MCF 10A (cell line): ENCODE measurements around the gene TLNRD1. TPM values are rescaled to one million over a fixed set of nuclear protein-coding genes. Genes with fewer than 3 reads are reported as not detected.
"Not testable (repeated sequence)": the region's sequence is repeated elsewhere in the genome, so short reads cannot be mapped to it uniquely, and the experiment has no call there.

ENCODE experiments used
- BruUV-seq: library from RNA; stranded (reverse); fragments of 400-500 nt; replicated peaks from 2 replicates; lab custom pipeline; 2021; lab: Mats Ljungman, UMichigan
- CTCF ChIA-PET: fragments of 300-600 bp; sonication (Branson Sonifier 250); formaldehyde crosslinking; extraction: SDS; loops from one replicate; lab custom pipeline; 2021; ENCODE audit warnings: antibody characterized with exemption, inconsistent platforms; lab: Yijun Ruan, JAX
- POLR2A ChIA-PET: fragments of 300-600, 350-650 bp; sonication (Branson Sonifier 250); formaldehyde crosslinking; extraction: SDS; loops from one replicate; lab custom pipeline; 2020; ENCODE audit warnings: antibody characterized with exemption, inconsistent platforms; lab: Yijun Ruan, JAX
- DNase-seq: peaks from one replicate; pipeline ENCODE4 v3.0.0-alpha.2; 2018; ENCODE audit not compliant: unreplicated experiment
- H3K27ac Mint-ChIP-seq: one replicate; pipeline ENCODE4 v1.8.0; 2022; ENCODE audit warnings: mild to moderate bottlenecking, low read depth, mixed read lengths; ENCODE audit not compliant: unreplicated experiment
- H3K27me3 Mint-ChIP-seq: one replicate; pipeline ENCODE4 v1.8.0; 2022; ENCODE audit warnings: mixed read lengths; ENCODE audit not compliant: insufficient read depth, unreplicated experiment
- H3K36me3 Mint-ChIP-seq: one replicate; pipeline ENCODE4 v1.8.0; 2022; ENCODE audit warnings: mild to moderate bottlenecking, moderate library complexity, mixed read lengths; ENCODE audit not compliant: insufficient read depth, unreplicated experiment
- H3K4me1 Mint-ChIP-seq: one replicate; pipeline ENCODE4 v1.8.0; 2022; ENCODE audit warnings: mixed read lengths; ENCODE audit not compliant: insufficient read depth, unreplicated experiment
- H3K4me3 Mint-ChIP-seq: one replicate; pipeline ENCODE4 v1.8.0; 2022; ENCODE audit warnings: mild to moderate bottlenecking, moderate library complexity, mixed read lengths; ENCODE audit not compliant: unreplicated experiment
- H3K9me3 Mint-ChIP-seq: one replicate; pipeline ENCODE4 v1.8.0; 2022; ENCODE audit warnings: mixed read lengths; ENCODE audit not compliant: unreplicated experiment
- intact Hi-C: fragments of 100-400 bp; cut with micrococcal nuclease; formaldehyde crosslinking; loops from 2 replicates; pipeline ENCODE4 v1.14.1; 2022
- total RNA-seq: library from RNA; stranded (reverse); gene quantifications from 2 replicates; pipeline ENCODE4 v1.2.3, GENCODE V29; 2022
- TF ChIP-seq, protein P1 (sequence below): fragments of 200-600 bp; IDR thresholded peaks from one replicate; pipeline ENCODE4 v1.8.0; 2022; ENCODE audit warnings: antibody characterized with exemption, mild to moderate bottlenecking; ENCODE audit not compliant: unreplicated experiment

TLNRD1 gene
- total RNA-seq, 1 experiment from 2014 or later: 17.1 TPM

DNA sequence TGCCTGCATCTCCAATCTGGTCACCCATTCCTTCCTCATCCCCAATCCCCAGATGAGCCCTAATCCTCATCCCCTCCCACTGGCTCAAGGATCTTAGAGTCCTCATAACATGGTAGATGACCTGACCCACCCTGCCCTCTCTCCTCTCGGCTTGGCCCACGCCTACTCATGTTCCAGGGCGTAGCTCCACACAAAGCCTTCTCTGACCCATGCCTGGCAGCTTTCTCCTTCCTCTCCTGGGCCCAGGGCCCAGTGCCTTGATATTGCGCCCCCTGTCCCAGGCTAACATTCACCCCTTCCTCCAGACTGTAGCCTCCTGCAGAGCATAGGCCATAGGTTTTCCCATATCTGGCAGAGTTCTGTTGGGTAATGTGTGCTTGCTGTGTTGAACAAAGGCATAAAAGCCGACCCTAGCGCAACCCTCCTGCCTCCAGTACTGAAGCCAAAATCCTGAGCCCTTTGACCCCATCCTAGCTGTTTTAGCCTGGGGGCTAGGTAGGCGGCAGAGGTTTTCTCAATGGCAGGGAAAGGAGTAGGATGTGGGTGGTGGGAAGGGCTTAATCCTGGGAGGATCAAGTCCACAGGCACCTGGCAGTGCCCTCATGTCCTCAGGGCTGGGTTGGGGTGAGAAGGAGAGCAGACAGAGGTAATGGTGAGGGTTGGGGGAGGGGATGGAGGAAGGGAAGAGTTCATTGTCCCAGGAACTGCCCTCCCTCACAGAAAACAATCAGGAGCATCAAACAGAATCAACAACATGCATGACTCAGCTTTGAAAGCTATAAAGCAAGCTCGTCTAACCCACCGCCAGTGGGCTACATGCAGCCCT is 46.6 kb upstream of the TLNRD1 start:
- peak overlapping the region; percentile 25 for H3K4me3 Mint-ChIP-seq
- peaks cover 18% of the 10 kb centered on the region for H3K36me3 Mint-ChIP-seq
- no peaks in the 10 kb centered on the region for H3K27me3 Mint-ChIP-seq
- peaks cover 44% of the 10 kb centered on the region for H3K4me1 Mint-ChIP-seq
- CTCF ChIA-PET: interaction anchor here (0.6 to 1.9 kb wide), 7 partner anchors 12 to 312 kb away, joined by 3 to 8 read pairs (median 4); partner anchors contain the start of gene CEMIP
- TF ChIP-seq, protein P1, sequence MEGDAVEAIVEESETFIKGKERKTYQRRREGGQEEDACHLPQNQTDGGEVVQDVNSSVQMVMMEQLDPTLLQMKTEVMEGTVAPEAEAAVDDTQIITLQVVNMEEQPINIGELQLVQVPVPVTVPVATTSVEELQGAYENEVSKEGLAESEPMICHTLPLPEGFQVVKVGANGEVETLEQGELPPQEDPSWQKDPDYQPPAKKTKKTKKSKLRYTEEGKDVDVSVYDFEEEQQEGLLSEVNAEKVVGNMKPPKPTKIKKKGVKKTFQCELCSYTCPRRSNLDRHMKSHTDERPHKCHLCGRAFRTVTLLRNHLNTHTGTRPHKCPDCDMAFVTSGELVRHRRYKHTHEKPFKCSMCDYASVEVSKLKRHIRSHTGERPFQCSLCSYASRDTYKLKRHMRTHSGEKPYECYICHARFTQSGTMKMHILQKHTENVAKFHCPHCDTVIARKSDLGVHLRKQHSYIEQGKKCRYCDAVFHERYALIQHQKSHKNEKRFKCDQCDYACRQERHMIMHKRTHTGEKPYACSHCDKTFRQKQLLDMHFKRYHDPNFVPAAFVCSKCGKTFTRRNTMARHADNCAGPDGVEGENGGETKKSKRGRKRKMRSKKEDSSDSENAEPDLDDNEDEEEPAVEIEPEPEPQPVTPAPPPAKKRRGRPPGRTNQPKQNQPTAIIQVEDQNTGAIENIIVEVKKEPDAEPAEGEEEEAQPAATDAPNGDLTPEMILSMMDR: no peak
- intact Hi-C loops: loop anchor here (10.0 kb wide), 1 partner anchor 109 kb away; no protein-coding TSS in a partner anchor
- peak overlapping the region; percentile 81 for H3K27ac Mint-ChIP-seq
- DNase-seq: peak; percentile 96
- no peaks in the 10 kb centered on the region for H3K9me3 Mint-ChIP-seq
- BruUV-seq: no TSS peak
- POLR2A ChIA-PET: interaction anchor here (0.8 kb wide), 2 partner anchors 35 to 37 kb away, joined by 3 to 5 read pairs; partner anchors contain the start of gene MESD

DNA sequence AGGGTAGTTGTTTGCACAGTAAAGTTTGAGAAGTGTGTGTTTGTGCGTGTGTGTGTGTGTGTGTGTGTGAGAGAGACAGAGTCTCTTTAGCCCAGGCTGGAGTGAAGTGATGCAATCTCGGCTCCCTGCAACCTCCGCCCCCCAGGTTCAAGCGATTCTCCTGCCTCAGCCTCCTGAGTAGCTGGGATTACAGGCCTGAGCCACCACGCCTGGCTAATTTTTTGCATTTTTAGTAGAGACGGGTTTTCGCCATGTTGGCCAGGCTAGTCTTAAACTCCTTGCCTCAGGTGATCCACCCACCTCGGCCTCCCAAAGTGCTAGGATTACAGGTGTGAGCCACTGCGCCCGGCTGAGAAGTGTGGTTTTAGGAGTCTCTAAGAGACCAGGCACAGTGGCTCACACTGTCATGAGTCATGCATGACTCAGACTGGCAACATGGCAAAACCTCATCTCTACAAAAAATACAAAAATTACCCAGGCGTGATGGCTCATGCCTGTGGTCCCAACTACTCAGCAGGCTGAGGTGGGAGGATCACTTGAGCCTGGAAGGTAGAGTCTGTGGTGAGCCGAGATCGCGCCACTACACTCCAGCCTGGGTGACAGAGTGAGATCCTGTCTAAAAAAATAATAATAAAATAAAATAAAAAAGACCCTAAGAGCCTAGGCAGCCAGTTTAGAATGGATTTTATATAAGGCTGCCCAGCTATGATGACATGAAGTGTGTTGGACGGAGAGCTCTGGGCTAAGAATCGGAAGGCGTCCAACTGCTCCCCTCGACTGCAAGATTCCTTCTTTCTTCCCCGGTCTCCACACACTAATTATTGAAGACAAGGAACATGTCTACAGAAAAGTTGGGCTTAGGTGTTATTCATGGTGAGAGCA is 44.9 kb upstream of the TLNRD1 start:
- not testable (repeated sequence) for H3K27me3 Mint-ChIP-seq, BruUV-seq, H3K9me3 Mint-ChIP-seq
- CTCF ChIA-PET: interaction anchor here (0.6 to 1.7 kb wide), 9 partner anchors 14 to 391 kb away, joined by 3 to 12 read pairs (median 3); no protein-coding TSS in a partner anchor
- Mint-ChIP-seq H3K36me3 (peaks cover 15% of the 10 kb centered on the region), H3K4me1 (peaks cover 44% of the 10 kb centered on the region), H3K27ac (peak overlapping the region; percentile 91), H3K4me3 (peak overlapping the region; percentile 65)
- POLR2A ChIA-PET: interaction anchor here (1.0 to 1.9 kb wide), 2 partner anchors 12 to 16 kb away, joined by 3 to 6 read pairs; no protein-coding TSS in a partner anchor
- intact Hi-C loops: loop anchor here (10.0 kb wide), 1 partner anchor 111 kb away; no protein-coding TSS in a partner anchor
- DNase-seq: peak; percentile 99

GRCh38 chr15:80957556-80957955 is 43.2 kb upstream of the TLNRD1 start:
- peaks cover 43% of the 10 kb centered on the region for H3K4me1 Mint-ChIP-seq
- CTCF ChIA-PET: interaction anchor here (1.3 to 1.7 kb wide), 3 partner anchors 13 to 390 kb away, joined by 4 to 12 read pairs (median 5); partner anchors contain the start of gene CEMIP
- H3K27me3 Mint-ChIP-seq: no peaks in the 10 kb centered on the region
- no peaks in the 10 kb centered on the region for H3K9me3 Mint-ChIP-seq
- intact Hi-C loops: loop anchor here (10.0 kb wide), 1 partner anchor 113 kb away; no protein-coding TSS in a partner anchor
- no peak overlapping the region for H3K4me3 Mint-ChIP-seq
- POLR2A ChIA-PET: interaction anchor here (0.7 to 1.9 kb wide), 3 partner anchors 11 to 1205 kb away, joined by 3 to 6 read pairs (median 3); no protein-coding TSS in a partner anchor
- peaks cover 15% of the 10 kb centered on the region for H3K36me3 Mint-ChIP-seq
- no peak overlapping the region for H3K27ac Mint-ChIP-seq
- no TSS peak for BruUV-seq
- peak; percentile 46 for DNase-seq
- TF ChIP-seq, protein P1: no peak

- peak; percentile 53 for DNase-seq
- Mint-ChIP-seq H3K4me3 (no peak overlapping the region), H3K27ac (no peak overlapping the region), H3K9me3 (no peaks in the 10 kb centered on the region), H3K36me3 (peaks cover 15% of the 10 kb centered on the region), H3K27me3 (no peaks in the 10 kb centered on the region), H3K4me1 (peaks cover 38% of the 10 kb centered on the region)
- ChIA-PET POLR2A (interaction anchor here (0.7 to 1.9 kb wide), 2 partner anchors 10 to 1204 kb away, joined by 3 to 6 read pairs; no protein-coding TSS in a partner anchor), CTCF (interaction anchor here (1.4 to 1.7 kb wide), 2 partner anchors 12 to 179 kb away, joined by 5 to 12 read pairs; partner anchors contain the start of gene CEMIP)
- TF ChIP-seq, protein P1: no peak
- BruUV-seq: no TSS peak
- intact Hi-C loops: loop anchor here (10.0 kb wide), 1 partner anchor 113 kb away; no protein-coding TSS in a partner anchor
These were observed 42.7 kb upstream of the TLNRD1 start for GRCh38 chr15:80957976-80958375.
